Measurements from ENCODE around the gene CMKLR1. TPM values are rescaled to one million over a fixed set of nuclear protein-coding genes. Genes with fewer than 3 reads are reported as not detected.

Gene CMKLR1
- total and polyA plus RNA-seq, 4 donors: 4.5 to 12.0 (median 5.9) TPM

DNA sequence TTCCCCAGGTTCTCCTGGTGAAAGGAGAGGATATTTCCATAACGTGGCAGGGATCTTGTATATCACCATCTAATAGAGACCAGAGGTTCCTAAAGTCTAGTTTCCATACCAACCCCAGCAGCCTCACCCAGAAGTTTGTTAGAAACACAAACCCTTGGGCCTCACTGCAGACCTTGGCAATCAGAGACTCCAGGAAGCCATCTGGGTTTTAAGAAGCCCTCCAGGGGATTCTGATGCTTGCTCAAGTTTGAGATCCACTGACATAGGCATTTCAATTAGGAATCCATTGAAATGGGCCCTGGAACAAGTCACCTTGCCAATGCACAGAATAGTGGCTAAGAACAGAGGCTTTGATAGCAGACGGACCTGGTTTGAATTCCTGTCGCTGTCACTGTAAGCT, 2.2 kb upstream of the CMKLR1 start:
- Histone ChIP-seq H3K36me3 (ENCODE audit: control insufficient read depth, insufficient read depth, low read length) (no peaks in the 10 kb centered on the region), H3K9me3 (ENCODE audit: control insufficient read depth, insufficient read depth, low read length) (no peaks in the 10 kb centered on the region), H3K4me1 (ENCODE audit: control insufficient read depth, insufficient read depth, low read length) (peaks cover 13% of the 10 kb centered on the region), H3K27me3 (ENCODE audit: control insufficient read depth, insufficient read depth, low read length) (peaks cover 5% of the 10 kb centered on the region), H3K27ac (ENCODE audit: low read depth, low read length) (no peak overlapping the region), H3K4me3 (ENCODE audit: low read depth, low read length) (no peak overlapping the region)
- 75% methylated on average over 2 of the region's 3 CpGs for WGBS (ENCODE audit: insufficient coverage)
- DNase-seq (ENCODE audit: low read depth in 4 of 6, low spot score in 6 of 6): no peak

DNA sequence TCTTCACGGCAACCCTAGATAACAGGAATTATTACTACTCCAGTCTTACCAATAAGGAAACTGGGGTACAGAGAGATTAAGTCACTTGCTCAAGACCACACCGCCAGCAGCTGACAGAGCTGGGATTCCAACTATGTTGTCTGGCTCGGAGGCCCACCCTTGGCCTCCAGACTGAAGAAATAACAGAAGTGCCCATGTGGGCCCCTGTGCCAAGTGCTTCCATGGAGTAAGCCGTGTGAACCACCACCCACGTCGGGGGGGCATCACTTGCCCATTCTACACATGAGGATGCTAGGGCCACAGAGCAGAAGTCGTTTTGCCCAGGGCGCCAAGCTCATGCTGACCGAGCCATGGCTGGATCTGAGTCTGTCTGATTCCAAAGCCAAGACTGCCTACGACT, 926 bp upstream of the CMKLR1 start:
- WGBS (ENCODE audit: insufficient coverage): 81% methylated on average over 9 of the region's 10 CpGs
- H3K4me1 ChIP-seq (ENCODE audit: control insufficient read depth, insufficient read depth, low read length): peaks cover 13% of the 10 kb centered on the region
- H3K27ac ChIP-seq (ENCODE audit: low read depth, low read length): no peak overlapping the region
- H3K9me3 ChIP-seq (ENCODE audit: control insufficient read depth, insufficient read depth, low read length): no peaks in the 10 kb centered on the region
- no peaks in the 10 kb centered on the region for H3K36me3 ChIP-seq (ENCODE audit: control insufficient read depth, insufficient read depth, low read length)
- no peak overlapping the region for H3K4me3 ChIP-seq (ENCODE audit: low read depth, low read length)
- DNase-seq (ENCODE audit: low read depth in 4 of 6, low spot score in 6 of 6): no peak
- H3K27me3 ChIP-seq (ENCODE audit: control insufficient read depth, insufficient read depth, low read length): peaks cover 5% of the 10 kb centered on the region

DNA sequence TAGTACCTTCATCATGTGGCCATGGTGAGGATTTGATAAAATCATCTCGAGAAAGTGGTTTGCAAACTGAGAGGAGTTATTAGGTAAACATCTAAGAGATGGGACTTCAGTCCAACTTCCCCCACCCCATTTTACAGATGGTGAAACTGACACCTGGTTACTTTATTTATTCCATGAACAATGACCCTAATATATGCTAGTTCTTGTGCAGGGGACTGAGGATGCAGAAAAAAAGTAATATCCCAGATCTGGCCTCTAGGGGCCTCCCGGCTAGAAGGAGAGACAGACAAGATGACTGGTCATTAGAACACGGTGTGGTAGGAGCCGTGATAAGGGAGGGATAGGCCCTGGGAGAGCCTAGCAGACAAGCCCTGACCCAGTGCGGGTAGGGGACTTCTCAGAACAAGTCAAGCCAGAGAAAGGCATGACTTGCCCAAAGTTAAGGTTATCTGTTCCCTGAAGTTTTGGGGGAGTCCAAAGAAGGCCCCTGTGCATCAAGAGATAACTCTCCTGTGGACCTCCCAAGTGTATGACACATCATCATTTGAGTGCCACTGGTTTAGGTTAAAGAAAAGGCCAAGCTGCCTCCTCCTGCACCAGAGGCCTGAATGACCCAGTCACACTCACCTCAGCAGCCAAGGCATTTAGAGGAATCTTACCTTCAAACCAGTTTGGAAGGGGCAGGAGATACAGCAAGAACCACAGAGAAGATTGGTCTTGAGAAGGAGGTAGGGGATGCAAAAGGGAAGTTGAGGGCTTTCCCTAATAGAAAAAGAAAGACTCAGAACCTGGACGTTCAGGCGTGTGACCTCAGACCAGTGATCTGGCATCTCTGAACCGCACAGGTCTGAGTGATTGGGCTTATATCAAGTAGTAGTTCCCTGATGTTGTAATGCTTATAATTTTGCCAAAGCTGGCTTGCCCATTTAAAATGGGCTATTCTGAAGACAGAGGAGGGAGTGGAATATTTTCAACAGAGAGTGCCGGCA, 1.6 kb downstream of the CMKLR1 start:
- no peak for DNase-seq (ENCODE audit: low read depth in 4 of 6, low spot score in 6 of 6)
- H3K4me3 ChIP-seq (ENCODE audit: low read depth, low read length): no peak overlapping the region
- no peaks in the 10 kb centered on the region for H3K36me3 ChIP-seq (ENCODE audit: control insufficient read depth, insufficient read depth, low read length)
- peaks cover 5% of the 10 kb centered on the region for H3K27me3 ChIP-seq (ENCODE audit: control insufficient read depth, insufficient read depth, low read length)
- WGBS (ENCODE audit: insufficient coverage): 30% methylated on average over 4 of the region's 9 CpGs
- no peaks in the 10 kb centered on the region for H3K9me3 ChIP-seq (ENCODE audit: control insufficient read depth, insufficient read depth, low read length)
- H3K4me1 ChIP-seq (ENCODE audit: control insufficient read depth, insufficient read depth, low read length): peaks cover 13% of the 10 kb centered on the region
- H3K27ac ChIP-seq (ENCODE audit: low read depth, low read length): no peak overlapping the region

DNA sequence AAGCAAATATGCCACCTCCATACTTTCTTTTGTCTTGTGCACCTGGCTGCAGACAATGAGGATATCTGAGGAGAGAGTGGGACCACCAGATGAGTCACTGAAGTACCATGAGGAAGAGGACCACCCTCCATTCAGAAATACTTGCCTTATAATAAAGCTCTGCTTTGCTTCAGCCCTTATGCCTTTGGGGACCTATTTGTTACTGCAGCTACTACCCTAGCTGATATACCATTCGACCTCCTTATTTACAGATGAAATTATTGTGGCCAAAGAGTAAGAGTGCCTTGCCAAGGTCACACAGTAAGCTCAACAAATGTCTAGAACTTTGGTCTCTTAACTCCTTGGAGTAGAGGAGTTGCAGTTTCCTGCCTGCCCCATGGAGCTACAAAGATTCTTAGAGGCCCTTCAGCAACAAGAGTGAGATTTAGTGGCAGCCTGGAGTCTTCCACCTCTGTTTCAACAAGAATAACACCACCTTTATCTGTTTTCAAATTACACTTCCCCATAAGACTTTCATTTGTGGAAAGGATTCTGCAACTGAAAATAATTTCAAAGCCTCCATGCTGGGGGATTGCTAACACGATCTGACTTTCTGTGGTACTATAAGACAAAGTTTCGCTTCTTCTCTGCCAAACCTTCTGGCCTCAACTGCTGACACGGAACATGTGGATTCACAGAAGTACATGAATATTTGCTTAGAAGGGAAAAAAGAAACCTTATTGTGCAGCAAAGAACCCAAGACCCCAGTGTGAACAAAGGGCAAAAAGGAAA, 3.6 kb downstream of the CMKLR1 start:
- Histone ChIP-seq H3K27me3 (ENCODE audit: control insufficient read depth, insufficient read depth, low read length) (peaks cover 5% of the 10 kb centered on the region), H3K4me3 (ENCODE audit: low read depth, low read length) (no peak overlapping the region), H3K36me3 (ENCODE audit: control insufficient read depth, insufficient read depth, low read length) (no peaks in the 10 kb centered on the region), H3K27ac (ENCODE audit: low read depth, low read length) (no peak overlapping the region), H3K9me3 (ENCODE audit: control insufficient read depth, insufficient read depth, low read length) (no peaks in the 10 kb centered on the region), H3K4me1 (ENCODE audit: control insufficient read depth, insufficient read depth, low read length) (peaks cover 13% of the 10 kb centered on the region)
- no peak for DNase-seq (ENCODE audit: low read depth in 4 of 6, low spot score in 6 of 6)
- 100% methylated on average over 3 of the region's 4 CpGs for WGBS (ENCODE audit: insufficient coverage)

DNA sequence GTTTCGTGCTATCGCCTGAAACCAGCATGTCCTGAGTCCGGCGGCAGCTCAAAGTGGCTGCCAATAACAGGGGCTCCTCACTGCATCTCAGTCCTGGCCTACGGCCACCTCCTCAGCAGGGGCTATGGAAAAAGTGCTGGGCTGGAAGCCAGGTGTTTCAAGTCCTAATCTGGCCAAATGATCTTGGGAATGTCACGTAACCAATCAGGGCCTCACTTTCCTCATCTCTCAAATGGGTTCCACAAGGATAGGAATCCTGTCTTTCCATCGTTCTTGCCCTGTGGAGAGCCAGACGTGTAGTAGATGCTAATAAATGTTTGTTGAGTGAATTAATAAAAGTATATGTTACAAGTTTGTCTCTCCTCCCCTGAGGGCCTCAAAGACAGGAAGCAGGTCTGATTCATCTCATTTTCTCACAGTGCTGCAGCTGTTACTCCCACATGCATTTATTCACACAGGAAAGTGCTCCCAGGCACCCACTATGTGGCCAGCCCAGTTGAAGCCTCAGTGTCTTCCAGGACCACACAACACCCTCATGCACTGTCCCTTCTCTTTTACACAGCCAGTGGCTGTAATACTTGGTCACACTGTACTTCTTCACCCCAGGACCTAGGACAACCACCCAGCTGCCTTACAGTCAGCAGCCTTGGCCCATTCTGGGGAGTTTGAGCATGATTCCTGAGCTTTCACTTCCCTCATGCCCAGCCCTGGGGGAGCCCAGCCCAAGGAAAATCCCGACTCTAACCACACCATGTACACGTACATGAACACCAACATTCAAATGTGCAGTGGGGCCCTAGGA, 5.0 kb downstream of the CMKLR1 start:
- no peak overlapping the region for H3K4me3 ChIP-seq (ENCODE audit: low read depth, low read length)
- no peaks in the 10 kb centered on the region for H3K36me3 ChIP-seq (ENCODE audit: control insufficient read depth, insufficient read depth, low read length)
- H3K27ac ChIP-seq (ENCODE audit: low read depth, low read length): no peak overlapping the region
- WGBS (ENCODE audit: insufficient coverage): 81% methylated on average over 4 of the region's 10 CpGs
- H3K27me3 ChIP-seq (ENCODE audit: control insufficient read depth, insufficient read depth, low read length): peaks cover 3% of the 10 kb centered on the region
- DNase-seq (ENCODE audit: low read depth in 4 of 6, low spot score in 6 of 6): no peak
- H3K9me3 ChIP-seq (ENCODE audit: control insufficient read depth, insufficient read depth, low read length): no peaks in the 10 kb centered on the region
- H3K4me1 ChIP-seq (ENCODE audit: control insufficient read depth, insufficient read depth, low read length): peaks cover 4% of the 10 kb centered on the region

DNA sequence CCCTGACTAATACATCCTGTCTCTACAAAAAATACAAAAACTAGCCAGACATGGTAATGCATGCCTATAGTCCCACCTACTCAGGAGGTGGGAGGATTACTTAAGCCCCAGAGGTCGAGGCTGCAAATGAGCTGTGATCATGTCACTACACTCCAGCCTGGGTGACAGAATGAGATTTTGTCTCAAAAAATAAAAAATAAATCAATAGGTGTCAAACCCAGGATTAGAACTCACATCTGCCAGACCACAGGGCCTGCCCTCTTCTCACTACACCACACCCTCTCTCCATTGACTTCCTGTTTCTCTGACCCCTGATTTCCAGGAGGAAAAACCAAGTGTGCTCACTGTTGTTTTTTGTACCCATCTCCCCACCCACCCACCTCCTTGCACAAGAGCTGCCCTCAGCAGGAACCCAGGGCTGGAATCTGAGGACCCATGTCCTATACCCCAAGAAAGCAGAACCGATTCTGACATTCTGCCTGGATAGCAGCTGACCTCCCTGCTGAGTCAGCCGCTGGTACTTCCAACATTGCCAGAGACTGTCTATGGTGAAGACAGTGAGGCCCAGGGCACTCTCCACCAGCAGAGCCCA, 6.2 kb downstream of the CMKLR1 start:
- DNase-seq (ENCODE audit: low read depth in 4 of 6, low spot score in 6 of 6): peak in 1 of 6 donors; percentile 31
- WGBS (ENCODE audit: insufficient coverage): 76% methylated on average over 2 of the region's 3 CpGs

DNA sequence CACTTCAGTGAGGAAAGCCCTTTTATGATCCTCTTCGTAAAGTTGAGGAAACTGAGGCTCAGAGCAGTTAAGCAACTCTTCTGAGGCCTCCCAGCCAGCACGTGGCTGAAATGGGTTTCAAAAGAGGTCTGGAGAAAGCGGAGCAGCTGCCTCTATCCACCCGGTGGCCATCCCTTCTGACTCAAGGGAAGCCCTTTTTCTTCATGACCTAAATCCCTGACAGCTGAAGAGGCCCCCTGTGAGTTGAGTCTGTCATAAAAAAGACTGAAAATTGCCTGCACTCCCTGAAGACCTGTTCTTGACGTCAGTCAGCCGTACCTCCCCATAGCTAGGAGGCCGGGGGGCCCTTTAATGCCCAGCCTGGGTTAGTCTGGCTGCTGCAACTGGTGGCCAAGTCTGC, 10.7 kb downstream of the CMKLR1 start:
- peaks cover 19% of the 10 kb centered on the region for H3K4me1 ChIP-seq (ENCODE audit: control insufficient read depth, insufficient read depth, low read length)
- no peak overlapping the region for H3K4me3 ChIP-seq (ENCODE audit: low read depth, low read length)
- WGBS (ENCODE audit: insufficient coverage): 68% methylated on average over 4 of the region's 7 CpGs
- no peak overlapping the region for H3K27ac ChIP-seq (ENCODE audit: low read depth, low read length)
- DNase-seq (ENCODE audit: low read depth in 4 of 6, low spot score in 6 of 6): peak in 1 of 6 donors; percentile 53
- H3K9me3 ChIP-seq (ENCODE audit: control insufficient read depth, insufficient read depth, low read length): no peaks in the 10 kb centered on the region
- no peaks in the 10 kb centered on the region for H3K36me3 ChIP-seq (ENCODE audit: control insufficient read depth, insufficient read depth, low read length)
- no peaks in the 10 kb centered on the region for H3K27me3 ChIP-seq (ENCODE audit: control insufficient read depth, insufficient read depth, low read length)

More for the DNA sequence above, 6.2 kb downstream of the CMKLR1 start:
- Histone ChIP-seq H3K4me1 (ENCODE audit: control insufficient read depth, insufficient read depth, low read length) (peaks cover 10% of the 10 kb centered on the region), H3K36me3 (ENCODE audit: control insufficient read depth, insufficient read depth, low read length) (no peaks in the 10 kb centered on the region), H3K27me3 (ENCODE audit: control insufficient read depth, insufficient read depth, low read length) (no peaks in the 10 kb centered on the region), H3K9me3 (ENCODE audit: control insufficient read depth, insufficient read depth, low read length) (no peaks in the 10 kb centered on the region), H3K27ac (ENCODE audit: low read depth, low read length) (no peak overlapping the region), H3K4me3 (ENCODE audit: low read depth, low read length) (no peak overlapping the region)

DNA sequence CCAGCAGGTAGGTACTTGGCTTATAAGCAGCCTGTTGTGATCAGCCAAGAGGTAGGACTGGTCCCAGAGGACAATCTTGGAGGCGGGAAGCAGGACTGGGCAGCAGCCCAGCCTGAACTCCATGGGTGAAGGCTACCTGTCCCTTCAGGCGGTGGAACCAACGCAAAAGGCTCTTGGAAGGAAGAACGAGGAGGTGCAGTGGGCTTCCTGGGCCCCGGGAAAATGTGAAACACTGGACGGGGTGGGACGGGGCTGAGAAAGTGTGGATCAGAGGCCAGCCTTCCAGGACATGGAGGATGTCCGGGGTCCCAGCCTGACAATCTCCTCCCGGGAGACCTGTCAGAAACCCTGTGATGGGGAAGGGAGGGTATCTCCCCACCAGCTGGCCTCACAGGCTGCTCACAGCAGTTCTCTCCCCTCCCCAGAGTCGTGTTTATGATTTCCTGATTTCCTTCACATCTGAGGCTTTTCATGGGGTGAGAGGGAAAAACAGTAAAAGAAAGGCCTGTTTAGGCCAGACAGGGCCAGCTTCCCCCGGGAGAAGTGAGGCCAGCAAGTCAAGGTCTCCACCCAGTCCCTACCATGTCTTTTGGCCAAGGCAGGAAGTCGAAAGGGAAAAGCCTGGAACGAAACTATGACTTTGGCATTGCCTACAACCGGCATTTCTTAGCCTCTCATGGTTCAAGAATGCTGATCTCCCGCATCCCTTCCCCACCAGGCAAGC, 11.3 kb downstream of the CMKLR1 start:
- no peak overlapping the region for H3K4me3 ChIP-seq (ENCODE audit: low read depth, low read length)
- H3K36me3 ChIP-seq (ENCODE audit: control insufficient read depth, insufficient read depth, low read length): no peaks in the 10 kb centered on the region
- H3K9me3 ChIP-seq (ENCODE audit: control insufficient read depth, insufficient read depth, low read length): no peaks in the 10 kb centered on the region
- no peak overlapping the region for H3K27ac ChIP-seq (ENCODE audit: low read depth, low read length)
- peaks cover 19% of the 10 kb centered on the region for H3K4me1 ChIP-seq (ENCODE audit: control insufficient read depth, insufficient read depth, low read length)
- no peaks in the 10 kb centered on the region for H3K27me3 ChIP-seq (ENCODE audit: control insufficient read depth, insufficient read depth, low read length)
- 83% methylated on average over 11 of the region's 15 CpGs for WGBS (ENCODE audit: insufficient coverage)
- no peak for DNase-seq (ENCODE audit: low read depth in 4 of 6, low spot score in 6 of 6)
